Stimulated activated CD8-positive, alpha-beta memory T cell treated with anti-CD3 and anti-CD28 coated beads, Interleukin-4, amount 100 ng/mL, for 1 hour (primary cell): ENCODE results near the gene BORCS5.
"Not testable (repeated sequence)": the region's sequence is repeated elsewhere in the genome, so short reads cannot be mapped to it uniquely, and the experiment has no call there.

Experiments used
- DNase-seq, 2 donors: peaks; one replicate each; pipeline ENCODE4 v3.0.0-alpha.2; 2020; ENCODE audit warnings: low read depth in 2 of 2, low spot score in 1 of 2

BORCS5 gene

GRCh38 chr12:12456637-12457036, 99.8 kb downstream of the BORCS5 start:
- no peak for DNase-seq

DNA sequence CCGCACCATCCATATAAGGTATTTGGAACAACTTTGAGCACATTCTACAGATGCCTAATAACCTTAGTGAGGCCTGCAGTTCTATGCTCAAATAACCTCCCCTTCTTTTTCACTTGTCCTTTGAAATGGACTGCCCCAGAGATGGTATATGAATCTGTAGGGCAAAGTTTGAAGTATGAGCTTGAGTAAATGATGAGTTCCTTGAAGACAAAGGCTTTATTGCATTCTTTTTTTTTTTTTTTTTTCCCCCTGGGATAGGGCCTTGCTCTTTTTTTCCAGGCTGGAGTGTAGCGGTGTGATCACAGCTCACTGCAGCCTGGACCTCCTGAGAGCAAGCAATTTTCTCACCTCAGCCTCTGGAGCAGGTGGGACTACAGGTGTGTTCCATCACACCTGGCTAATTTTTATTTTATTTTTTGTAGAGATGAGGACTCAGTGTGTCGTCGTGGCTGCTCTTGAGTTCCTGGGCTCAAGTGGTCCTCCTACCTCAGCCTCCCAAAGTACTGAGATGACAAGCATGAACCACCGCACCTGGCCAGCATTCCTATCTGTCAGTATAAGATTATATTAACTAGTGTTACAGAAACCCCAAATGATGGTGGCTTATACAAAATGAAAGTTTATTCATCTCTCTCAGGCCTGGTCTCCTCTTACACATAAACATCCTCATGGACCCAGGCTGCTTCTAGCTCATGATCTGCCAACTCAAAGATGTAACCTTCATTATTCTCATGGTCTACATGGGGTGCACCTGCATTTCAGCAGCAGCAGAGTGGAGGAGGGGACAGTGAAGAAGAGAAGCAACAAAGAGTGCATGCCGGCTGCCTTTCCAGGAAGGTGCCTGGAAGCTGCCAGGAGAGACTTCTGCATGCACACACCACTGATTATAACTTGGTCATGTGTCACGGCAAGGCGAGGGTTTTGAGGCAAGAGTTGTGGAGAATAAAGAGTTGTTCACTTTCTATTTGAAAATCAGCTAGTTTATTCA, 104.4 kb downstream of the BORCS5 start:
- DNase-seq = no peak

DNA sequence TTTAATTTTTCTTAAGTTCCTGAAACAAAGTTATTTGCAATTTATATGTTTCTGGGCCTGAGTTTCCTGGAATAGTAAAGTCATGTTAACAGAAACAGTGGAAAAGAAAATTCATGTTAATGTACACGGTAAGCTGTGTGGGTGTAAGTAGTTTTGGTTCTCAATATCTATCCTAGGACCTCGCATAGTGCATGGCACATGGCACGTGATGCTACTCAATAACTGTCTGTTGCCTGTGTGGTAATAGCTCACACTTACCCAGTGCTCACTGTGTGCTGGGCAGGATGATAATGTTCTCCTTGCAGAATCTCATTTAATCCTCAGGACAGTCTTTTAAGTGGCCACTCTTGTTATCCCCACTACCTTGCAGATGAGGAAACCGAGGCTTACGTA, 105.0 kb downstream of the BORCS5 start:
- DNase-seq = no peak

DNA sequence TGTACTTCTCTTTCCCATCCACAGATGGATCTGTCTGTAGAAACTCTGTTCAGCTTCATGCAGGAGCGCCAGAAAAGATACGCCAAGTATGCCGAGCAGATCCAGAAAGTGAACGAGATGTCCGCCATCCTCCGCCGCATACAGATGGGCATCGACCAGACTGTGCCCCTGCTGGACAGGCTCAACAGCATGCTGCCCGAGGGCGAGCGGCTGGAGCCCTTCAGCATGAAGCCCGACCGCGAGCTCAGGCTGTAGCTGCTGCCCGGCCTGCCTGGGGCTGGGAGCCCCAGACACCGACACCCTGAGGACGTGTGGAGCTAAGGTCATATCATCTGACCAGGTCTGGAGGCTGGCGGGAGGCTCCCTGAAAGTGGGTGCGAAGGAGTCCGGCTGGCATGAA, 108.6 kb downstream of the BORCS5 start:
- no peak for DNase-seq

DNA sequence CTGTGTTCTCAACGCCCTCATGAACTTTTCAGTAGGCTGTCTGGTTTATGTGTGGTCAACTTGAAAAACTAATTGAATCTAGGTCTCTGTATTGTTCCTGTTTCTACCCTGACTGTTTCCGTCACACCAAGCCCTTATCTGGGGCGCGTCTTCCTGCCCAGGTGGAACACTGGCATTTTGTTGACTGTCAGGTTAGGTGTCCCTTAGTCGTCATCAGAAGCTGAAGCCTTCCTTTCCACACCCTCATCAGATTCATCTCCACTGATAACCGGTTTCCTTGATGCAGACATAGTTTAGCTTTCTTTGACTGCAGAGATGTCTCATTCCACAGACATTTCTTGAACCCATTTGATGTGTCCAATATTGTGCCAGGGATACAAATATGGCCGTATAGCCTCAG, 109.3 kb downstream of the BORCS5 start:
- peak in 1 of 2 donors; percentile 24 for DNase-seq

DNA sequence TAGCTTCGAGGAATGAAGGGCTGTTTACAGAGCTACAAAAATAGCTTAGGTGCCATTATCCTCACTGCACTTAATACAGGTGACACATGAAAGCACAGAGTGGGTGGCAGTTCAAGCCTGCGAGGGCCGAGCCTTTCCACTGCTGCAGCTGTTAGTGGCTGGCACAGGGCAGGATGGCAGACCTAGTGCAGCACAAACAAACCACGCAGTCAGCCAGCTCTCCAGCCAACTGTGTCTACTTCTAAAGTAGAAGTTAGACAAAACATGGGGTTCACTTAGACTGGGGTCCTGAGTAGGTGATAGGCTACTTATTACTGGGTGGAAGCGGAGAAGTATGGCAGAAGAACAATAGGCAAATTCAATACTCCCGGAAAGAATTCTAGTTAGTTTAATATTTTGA, 110.4 kb downstream of the BORCS5 start:
- DNase-seq = no peak

DNA sequence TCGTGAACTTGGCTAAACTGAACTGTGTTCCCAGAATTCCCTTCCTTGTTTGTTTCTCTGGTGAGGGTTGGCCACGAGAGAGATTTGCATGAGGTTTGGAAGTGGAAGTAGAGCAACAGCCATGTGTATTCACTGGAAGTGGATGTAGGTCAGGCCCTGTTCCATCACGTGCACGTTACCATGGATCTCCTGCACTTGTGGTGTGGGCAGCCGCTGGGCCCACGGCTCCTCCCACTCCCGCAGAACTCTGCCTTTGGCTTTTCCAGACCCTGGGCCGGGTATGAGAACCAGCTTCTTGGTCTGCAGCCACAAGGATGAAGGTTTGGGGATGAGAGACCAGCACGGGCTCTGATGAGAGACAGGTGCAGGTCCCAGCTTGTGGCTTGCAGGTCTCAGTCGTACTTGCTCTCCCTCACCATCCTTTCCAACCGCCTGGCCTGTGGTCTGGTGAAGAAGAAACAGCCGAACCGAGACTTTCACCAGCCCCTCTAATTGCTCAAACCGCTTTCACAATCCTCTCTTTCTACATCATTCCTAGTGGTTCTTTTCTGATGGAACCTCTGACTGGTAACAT, 110.9 kb downstream of the BORCS5 start:
- DNase-seq = peak in 1 of 2 donors; percentile 22

- DNase-seq = no peak
These were observed 111.7 kb downstream of the BORCS5 start for GRCh38 chr12:12468575-12468974.

DNA sequence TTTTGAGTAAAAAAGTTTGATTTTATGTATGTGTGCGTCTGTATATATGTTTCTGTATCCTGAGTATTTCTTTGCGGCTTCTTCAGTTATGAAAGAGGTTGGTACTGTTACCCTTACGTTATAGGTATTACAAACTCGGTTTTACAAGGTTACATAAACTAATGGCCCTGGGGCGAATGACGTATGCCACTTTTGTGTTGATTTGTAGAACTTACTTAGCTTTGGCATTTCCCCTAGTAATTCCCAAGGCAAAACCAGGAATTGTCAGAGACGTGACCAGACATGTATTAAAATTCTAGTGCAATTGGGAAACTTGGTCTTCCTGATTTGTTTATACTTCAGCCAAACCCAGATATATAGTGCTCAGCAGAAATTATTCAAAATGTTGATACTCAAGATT, 112.5 kb downstream of the BORCS5 start:
- no peak for DNase-seq

DNA sequence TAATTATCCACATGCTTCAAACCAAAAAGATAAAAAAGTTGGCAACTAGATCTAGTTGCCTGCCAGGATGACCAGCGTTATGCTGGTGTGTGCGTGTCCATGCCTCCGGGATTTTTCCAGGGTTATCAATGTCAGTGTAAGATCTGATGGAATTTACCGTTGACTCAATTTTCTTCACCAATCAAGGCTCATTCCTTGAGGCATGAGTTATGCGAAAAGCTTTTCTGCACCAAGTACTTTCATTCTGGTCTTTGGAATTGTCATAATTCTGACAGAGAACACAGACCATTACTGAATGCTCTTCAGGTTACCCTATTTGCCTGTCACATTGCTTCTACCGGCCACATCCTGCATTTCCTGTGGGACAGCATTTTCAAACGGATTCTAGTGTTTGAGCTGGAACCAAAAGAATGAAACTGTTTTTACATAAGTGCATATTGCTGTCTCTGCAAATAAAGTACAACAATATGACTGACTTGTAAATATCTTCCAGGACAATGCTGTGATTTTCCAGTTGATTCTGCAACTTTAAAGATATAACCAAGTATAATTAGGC, 114.0 kb downstream of the BORCS5 start:
- DNase-seq = no peak

GRCh38 chr12:12471982-12472961, 115.4 kb downstream of the BORCS5 start:
- DNase-seq = not testable (repeated sequence)

- DNase-seq = no peak
These were observed 116.3 kb downstream of the BORCS5 start for GRCh38 chr12:12473223-12473622.

GRCh38 chr12:12474471-12474928, 117.6 kb downstream of the BORCS5 start:
- DNase-seq = no peak

GRCh38 chr12:12474931-12475795, 118.3 kb downstream of the BORCS5 start:
- no peak for DNase-seq

GRCh38 chr12:12476857-12477531, 120.1 kb downstream of the BORCS5 start:
- no peak for DNase-seq

DNA sequence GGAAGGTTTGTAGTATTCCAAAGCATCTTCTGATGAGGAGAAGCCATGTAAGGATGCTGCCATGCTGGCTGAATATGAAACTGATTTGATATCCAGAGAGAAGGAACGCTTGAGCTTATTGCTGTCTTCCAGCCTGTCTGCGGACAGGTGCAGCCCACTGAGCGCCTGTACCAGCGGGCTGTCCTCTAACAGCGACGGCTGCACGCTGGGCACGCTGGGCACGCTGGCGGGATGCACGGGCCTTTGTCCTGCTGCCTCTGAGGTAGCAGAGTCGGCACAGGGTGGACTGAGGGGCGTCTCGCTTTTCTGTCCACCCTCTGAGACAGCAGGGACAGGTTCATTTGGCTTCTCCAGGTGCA, 120.6 kb downstream of the BORCS5 start:
- no peak for DNase-seq

DNA sequence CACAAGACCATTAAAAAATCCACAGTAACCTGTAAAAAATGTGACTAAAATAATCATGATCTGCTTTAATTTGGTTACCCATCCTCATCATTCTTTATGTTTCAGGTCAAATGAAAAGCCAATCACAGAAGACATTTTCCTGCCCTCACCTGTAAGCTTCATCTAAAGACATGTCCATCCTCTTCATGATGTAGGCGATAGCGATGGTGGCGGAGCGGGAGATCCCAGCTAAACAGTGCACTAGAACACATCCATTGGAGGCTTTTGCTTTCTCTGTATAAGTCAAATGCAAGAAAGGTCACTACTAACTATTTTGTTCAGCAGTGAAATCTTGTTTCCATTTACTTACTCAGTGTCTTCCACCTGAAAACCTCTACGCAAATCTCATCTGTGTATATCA, 123.2 kb downstream of the BORCS5 start:
- no peak for DNase-seq

DNA sequence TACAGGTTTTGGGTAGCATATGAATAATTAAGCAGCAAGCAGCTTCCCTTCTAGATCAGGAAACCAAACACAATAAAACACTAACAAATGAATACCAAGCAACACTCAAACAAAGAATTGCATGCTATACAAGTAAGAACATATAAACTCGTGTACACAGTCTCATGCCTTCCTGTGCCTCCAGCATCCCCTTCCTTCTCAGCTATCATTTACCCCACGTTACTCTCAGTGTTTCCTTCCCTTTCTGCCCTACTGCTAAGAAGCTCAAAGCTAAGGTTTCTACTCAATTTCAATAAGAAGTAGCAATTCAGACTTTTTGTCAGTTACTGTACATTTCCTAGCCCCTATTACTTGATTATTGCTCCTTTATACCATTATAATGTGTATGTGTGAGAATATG, 124.8 kb downstream of the BORCS5 start:
- no peak for DNase-seq

GRCh38 chr12:12482150-12482761, 125.4 kb downstream of the BORCS5 start:
- DNase-seq = no peak
